GM19372 (cell line): ENCODE results near the gene ITK.
"Not testable (repeated sequence)": the region's sequence is repeated elsewhere in the genome, so short reads cannot be mapped to it uniquely, and the experiment has no call there.

Source experiments
- ATAC-seq: cut with Tn5 transposase; IDR thresholded peaks from one replicate; pipeline ENCODE4 v1.9.1; 2021; ENCODE audit warnings: mild to moderate bottlenecking, low read depth, moderate library complexity; ENCODE audit not compliant: unreplicated experiment

The ITK gene

DNA sequence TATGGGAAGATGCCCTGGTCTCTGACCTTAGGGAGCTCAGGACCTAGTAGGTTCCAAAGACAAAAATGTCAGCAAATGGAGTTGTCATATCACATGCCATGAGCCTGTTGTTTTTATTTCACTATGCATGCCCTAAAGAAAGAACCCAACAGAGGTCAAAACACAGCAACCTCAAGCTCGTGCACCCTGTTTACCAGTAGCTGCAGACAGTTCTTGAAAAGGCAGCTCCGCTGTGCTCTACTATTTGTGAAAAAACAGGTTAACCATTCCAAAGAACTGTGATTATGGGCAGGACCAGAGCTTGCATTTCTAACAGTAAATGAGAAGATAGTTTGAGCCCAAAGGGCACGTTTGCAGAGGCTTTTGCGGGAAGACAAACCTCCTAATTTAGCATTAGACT is 22.8 kb downstream of the ITK start:
- no peak for ATAC-seq

DNA sequence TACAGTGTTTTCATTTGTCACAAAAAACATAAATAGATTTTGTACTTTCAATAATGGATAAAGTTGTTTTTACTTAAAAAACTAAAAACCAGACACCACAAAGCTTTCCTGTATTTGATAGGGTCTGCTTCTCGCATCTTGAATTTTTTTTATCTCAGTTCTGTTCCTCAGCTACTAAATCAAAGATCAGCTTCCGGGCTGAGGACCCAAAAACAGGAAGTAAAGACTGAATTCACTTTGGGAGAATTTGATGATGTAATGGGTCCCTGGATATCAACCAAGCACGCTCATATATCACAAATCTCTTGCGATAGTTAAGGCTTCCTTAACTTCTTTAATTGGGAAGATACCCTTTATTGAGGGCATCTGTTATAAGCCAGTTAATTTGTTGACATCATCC is 24.1 kb downstream of the ITK start:
- ATAC-seq, result no peak

DNA sequence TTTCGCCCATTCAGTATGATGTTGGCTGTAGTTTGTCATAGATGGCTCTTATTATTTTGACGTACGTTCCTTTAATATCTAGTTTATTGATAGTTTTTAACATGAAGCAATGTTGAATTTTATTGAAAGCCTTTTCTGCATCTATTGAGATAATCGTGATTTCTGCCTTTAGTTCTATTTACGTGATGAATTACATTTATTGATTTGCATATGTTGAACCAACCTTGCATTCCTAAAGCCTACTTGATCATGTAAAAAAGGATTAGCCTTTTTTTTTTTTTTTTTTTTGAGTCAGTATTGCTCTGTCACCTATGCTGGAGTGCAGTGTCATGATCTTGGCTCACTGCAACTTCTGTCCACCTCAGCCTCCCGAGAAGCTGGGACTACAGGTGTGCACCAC is 25.1 kb downstream of the ITK start:
- no peak for ATAC-seq

DNA sequence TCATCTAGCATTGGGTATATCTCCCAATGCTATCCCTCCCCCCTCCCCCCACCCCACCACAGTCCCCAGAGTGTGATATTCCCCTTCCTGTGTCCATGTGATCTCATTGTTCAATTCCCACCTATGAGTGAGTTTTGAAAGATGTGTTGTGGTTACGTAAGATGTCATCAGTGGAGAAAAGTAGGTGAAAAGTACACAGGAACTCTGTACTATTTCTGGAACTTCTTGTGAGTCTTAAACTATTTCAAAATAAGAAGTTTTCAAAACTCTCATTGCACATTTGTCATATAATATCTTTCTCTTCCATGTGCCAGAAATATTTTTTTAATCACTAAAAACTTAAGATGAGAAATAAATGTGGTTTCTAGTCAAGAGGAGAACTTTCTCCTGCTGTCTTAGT is 30.0 kb downstream of the ITK start:
- ATAC-seq, result not testable (repeated sequence)

DNA sequence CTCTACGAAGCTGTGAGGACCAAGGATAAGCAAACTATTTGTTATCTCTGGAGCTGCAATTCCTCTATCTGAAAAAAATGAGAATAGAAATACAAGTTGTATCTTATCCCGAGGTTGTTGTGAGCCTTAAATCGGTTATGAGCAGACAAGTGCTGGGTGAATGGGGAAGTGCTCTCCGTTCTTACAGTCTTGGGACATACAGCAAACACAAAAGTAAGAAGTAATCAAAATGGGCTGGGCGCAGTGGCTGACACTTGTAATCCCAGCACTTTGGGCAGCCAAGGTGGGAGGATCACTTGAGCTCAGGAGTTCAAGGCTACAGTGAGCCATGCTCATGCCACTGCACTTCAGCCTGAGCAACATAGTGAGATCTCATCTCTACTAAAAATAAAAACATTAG is 31.7 kb downstream of the ITK start:
- no peak for ATAC-seq

DNA sequence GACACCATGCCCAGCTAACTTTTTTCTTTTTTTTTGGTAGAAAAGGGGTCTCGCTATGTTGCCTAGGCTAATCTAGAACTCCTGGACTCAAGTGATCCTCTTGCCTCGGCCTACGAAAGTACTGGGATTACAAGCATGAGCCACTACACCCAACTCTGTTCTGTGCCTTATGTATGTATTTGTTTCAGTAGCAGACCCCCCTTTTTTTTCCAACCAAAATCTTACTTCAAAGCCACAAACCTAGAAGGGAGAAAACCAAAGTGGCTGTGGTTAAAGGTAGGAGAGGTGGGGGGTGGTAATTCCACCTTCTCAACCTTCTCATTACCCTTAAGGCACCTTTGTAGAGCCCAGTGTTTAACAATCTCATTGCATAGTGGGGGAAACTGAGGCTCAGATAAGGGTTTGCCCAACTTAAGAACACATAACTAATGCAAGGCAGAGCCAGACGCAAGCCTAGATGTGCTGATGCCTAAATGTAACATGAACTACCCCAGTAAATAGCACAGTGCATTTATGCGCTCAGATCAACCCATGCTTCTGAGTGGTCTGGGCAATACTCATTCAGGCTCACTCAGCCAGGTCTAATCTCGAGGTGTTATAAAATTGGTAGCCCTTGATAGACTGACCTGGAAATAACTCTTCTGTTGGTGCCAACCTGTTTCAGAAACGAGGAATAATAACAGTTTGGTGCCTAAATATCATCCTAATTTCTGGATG is 33.0 kb downstream of the ITK start:
- no peak for ATAC-seq

DNA sequence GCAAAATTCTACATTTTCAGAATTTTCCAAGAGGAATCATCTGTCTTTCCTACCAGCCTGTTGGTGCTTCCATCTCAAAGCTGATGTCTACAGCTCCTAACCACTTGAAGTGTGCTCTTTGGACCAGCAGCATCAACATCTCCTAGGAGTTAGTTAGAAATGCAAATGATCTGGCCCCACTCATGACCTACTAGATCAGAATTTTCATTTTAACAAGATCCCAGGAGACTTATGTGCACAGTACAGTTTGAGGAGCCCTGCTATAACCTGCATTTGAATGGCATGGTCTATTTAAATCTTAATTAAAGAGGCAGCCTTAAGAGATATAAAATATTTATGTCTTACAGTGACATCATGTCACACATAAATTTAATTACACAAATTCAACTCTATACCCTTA is 33.8 kb downstream of the ITK start:
- ATAC-seq, result no peak

DNA sequence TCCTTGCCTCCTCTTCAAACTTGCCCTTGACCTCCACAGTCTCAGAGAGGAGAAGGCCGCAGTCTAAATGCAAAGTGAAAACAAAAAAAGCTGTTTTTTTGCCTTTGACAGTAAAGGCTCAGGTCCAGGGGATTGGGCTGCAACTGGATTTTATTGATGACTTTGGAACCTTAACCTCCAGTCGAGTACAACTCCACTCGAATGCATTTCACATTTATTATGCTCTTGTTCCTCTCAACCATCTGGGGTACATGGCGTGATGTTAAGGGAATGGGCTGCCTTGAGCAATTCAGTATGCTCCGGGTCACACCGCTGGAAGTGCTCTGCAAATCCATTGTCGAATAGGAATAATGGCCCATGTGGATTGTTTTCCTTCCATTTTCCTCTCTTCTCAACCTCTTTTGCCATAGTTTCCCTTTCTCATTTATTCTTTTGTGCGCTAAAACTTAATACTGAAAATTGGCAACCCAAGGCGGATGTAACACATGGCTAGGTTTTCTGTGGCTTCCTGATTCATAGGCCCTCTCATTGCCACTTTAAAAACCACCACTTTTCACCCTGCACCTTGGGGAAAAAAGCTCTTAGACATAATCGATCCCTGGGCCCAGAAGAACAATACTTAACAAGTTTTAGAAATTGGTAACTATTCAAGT is 34.3 kb downstream of the ITK start:
- peak; percentile 47 for ATAC-seq

DNA sequence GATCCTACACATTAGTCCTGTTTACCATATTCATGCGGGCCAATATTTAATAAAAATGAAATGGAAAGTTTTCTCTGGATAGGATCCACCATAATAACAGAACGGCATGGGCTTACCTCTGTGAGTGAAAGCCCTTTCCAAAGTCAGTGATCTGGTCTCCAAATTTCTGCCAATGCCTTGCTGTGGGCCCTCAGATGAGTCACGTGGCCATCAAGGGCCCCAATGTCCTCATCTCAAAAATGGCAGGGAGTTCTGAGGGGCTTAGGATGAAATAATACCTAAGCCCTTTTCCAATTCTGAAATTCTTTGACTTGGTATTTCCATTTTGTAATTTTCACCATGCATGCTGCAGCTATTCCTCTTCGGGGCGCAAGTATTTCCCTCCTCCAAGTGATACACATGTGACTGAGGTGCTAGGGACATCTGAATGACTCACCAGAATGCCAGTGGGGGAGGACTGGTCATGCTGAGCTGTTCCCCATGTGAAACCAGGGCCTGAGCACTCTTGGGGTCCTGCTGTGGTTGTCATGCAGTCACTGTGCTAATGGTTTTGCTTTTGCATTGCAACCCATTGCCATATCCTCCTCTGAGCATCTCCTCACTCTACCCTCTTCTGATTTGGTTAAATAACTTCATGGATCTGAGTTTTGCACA is 35.0 kb downstream of the ITK start:
- ATAC-seq, result no peak

DNA sequence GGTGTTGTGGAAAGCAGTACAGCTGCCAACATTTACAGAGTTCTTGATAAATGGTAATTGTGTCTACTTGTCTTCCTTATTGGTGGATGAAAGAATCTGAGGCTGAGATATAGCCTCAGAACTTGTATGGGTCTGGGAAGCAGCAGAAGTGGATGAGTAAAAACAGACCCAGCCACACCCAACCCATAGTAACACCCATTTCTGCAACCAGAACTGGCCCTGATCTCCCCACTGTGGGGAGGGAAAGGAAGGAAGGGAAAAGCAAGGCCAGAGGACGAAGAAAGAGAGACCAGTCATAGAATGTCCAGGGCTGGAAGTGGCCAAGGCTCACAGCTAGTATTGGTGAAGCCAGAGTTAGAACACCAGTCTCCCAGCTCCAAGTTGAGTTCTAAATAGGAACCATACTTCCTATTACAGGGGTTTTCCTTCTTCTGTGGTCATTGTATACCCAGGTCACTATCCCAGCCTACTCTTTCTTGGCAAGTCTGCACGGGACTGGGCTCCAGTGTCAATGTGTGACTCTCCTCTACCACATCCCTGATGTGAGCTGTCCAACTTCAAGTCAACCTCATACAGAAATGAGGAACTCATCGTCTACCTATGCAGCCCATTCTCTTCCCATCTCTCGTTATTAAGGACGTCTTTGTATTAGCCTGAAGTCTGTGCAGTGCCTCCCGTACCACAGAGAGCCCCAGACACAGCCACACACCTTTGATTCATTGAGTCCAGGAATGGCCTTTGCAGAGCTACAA is 35.9 kb downstream of the ITK start:
- no peak for ATAC-seq

DNA sequence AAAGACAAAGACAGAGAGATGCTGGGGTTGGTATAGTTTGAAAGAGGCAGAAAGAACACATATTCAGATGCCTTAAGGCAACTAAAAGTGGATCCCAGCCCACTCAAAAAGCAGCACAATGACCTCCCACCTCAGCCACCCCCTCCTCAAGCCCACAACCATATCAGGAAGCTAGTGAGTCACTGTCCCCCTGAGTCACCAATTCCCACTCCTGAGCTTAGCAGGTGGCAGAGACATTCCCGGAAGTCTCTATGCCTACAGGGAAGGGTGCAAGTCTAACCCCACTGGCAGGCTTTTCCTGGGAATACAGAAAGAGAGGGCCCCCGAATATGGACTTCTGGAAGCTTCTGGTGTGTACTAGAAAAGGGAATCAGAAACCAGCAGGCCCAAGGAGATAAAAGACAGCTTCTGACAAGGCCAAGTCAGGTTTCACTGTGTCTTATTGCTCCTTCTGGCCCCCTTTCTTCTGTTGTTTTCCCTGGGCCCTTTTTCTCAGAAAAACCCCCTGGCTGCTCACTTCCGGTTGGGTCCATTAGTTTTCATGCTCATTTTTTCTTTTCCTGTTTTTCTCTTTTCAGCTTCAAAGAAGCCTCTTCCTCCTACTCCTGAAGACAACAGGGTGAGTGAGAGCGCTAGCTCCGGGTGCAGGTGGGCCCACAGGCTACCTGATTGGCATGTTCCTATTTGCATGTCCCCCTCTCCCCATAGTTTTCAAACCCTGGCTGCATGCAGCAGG is 36.8 kb downstream of the ITK start:
- ATAC-seq, result no peak

DNA sequence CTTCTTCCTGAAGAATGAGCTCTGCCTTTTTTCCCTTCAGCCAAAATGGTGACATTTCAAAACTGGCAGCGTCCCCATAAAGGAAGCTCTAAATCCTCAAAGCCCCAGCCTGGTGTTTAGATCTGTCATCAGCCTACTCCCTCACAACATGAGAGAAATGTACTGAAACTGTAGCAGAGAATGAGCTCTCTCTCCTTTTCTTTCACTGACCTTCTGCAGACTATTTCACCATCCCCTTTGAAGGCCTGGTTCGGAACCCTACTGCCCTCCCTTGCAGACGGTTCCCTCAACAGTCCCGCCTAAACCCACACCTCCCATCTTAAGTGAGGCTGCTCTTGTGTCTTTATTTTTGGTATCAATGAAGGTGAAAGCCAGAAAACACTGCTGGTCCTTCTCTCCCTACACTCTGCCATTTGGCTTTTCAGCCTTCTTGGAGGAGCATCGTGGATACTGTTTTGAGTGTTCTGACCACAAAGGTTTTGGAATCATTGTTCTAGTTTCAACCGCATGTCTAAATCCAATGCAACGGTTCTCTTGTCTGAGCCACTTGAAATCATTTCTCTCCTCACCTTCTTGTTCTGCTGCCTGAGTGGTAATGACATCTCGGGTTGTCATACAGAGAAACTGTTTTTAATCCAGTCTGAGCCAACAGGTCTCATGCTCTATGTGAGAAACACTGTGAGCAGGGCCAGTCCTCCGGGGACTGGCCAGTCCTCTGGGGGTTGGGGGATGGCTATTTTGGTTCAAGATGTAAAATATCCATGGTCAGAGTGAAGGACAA is 39.0 kb downstream of the ITK start:
- peak; percentile 50 for ATAC-seq

DNA sequence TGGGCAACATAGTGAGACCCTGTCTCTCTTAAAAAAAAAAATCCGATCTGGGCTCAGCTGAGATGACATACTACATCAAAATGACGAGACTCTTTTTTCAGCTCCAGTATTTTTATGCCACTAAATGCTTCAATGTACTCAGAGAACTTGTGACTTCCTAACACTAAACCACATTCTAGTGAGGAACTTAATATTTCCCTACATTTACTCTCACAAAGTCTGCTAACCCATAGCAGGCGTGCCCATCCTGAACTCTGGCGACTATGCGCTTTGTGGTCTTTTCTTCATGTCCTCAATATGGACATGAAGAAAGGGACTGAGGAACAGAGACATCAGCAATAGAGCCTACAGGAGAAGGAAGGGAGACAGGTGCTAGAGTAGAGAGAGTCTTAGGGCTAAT is 41.3 kb downstream of the ITK start:
- no peak for ATAC-seq

DNA sequence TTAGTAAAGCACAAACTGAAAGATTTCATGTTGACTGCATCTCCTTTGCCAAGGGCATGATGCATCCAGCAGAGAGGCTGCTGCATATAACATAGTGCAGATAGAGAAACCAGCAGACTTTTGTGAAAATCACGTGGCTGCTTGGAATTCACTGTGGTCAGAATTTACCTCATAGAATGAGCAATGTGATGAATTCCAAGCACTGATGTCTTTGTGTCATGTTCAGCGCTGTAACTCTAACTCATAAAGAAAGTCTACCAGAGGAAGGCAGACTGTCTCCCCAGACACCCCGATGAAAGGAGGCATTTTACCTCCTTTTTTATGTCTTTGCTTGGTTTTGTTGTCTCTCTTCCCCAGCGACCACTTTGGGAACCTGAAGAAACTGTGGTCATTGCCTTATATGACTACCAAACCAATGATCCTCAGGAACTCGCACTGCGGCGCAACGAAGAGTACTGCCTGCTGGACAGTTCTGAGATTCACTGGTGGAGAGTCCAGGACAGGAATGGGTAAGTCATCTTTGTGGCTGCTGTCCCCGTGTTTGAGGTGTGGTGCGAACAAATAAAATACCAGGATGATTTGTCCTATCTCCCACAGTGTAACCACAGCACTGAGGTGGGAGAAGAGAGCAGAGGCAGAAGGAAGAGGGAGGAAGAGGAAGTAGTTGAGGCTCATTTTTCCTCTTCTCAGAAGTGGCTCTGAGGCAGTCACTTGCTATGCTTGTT is 42.0 kb downstream of the ITK start:
- no peak for ATAC-seq

DNA sequence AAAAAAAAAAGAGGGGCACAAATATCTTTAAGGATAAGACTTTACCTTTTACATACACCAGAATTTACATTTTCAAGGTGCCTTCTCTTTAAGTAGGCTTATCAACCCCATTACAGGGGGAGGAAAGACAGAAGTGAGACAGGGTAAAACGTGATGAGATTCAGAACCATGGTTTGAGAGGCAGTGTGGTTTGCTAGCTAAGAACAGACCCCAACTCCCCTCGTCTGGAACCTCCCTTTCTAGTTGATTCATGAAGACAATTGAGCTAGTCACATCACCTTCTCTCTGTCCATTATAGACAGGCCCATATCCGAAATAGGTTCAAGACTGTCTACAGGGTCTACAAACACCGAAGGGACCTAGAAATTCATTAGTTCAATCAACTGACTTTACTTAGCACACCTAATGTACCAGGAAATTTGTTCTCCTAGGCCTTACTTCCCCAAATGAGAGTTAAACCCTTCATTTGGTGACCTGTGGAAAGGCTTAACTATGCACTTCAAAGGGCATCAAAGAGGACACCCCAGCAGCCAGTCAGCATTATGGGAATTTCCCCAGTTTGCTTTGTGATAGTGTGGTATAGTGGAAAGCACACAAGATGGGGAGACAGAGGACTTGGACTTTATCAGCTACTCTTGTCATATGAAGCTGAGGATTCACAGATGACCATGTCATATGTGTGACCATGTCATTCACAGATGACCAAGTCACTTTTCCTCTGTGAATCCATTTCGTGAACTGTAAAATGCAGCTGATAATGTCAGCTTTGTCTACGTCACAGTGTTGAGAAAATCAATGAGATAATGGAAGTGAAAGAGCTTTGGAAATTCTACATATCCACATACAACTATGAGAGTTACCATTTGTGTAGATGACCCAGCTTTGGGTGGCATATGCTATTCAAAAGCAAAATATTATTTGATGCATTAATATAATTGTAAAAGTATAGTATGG is 45.1 kb downstream of the ITK start:
- ATAC-seq, result no peak

DNA sequence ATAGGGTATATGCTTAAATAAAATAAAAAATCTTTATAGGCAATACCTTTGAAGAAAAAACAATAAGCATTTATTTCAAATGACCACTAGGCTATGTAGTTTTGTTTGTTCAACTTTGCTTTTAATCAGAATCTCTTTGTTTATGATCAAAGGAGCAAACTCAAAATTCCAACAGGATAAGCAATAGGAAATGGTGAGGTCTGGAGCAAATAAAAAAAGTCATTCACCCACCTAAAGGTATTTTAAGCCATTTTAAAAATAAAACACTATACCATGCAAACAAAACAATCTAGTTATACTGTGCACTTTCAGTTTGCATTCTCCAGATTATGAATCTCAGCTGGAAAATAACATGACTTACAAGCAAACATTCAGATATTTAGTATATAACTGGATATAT is 50.0 kb downstream of the ITK start:
- ATAC-seq, result no peak

DNA sequence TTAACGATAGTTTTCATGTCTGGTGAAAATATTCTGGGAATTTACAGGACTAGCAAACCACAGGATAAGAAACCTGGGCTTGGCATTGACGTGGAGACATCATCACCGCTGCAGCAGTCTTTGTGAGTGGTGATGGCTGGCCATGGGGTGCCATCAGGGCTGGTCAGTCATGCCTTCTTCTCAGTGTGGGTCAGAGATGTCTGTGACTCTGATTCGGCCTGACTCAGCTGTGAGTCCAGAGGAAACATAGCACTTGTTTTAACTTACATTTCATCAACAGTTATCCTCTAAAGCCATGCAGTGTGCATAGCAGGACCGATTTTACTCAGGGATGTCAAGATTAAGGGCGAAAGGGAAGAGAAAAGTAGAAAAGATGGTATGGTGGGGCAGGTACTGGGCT is 52.1 kb downstream of the ITK start:
- no peak for ATAC-seq

DNA sequence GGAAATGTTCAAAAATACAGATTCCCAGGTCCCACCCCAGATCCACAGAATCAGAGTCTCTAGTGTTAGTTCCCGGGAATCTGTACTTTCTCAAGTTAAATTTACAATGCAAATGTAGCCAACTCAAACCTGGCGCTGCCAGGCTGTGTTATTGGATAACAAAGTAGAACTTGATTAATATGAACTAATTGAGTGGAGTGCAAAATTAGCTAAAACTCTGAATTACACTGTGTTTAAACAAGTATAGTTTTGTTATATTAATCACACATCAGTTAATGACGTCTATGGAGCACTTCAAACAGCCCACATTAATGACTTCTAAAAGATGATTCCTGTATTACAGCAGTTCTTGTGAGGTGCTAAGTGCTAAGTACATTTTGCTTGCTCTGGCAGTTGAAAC is 52.9 kb downstream of the ITK start:
- no peak for ATAC-seq
